HG03064 (cell line): ENCODE results near the gene CPNE8.

Experiments used
- ATAC-seq: cut with Tn5 transposase; IDR thresholded peaks from one replicate; pipeline ENCODE4 v1.9.1; 2021; ENCODE audit warnings: low read depth; ENCODE audit not compliant: unreplicated experiment

Gene CPNE8

GRCh38 chr12:38905480-38906351 lies at the start of gene CPNE8:
Gene CPNE8, minus strand, starts transcription at chr12:38905591. Its CDS starts 57 bp downstream, at chr12:38905534.
- peak; percentile 45 for ATAC-seq

- ATAC-seq: no peak
Measured at GRCh38 chr12:38954238-38954873, 49.0 kb upstream of the CPNE8 start.

- ATAC-seq: no peak
Measured at GRCh38 chr12:38949363-38949762, 44.0 kb upstream of the CPNE8 start.

- ATAC-seq: no peak
Measured at GRCh38 chr12:38934686-38935085, 29.3 kb upstream of the CPNE8 start.

GRCh38 chr12:38934078-38934584 lies 28.7 kb upstream of the CPNE8 start:
- no peak for ATAC-seq

- ATAC-seq: no peak
Measured at GRCh38 chr12:38932320-38932719, 26.9 kb upstream of the CPNE8 start.

GRCh38 chr12:38931461-38931860 lies 26.1 kb upstream of the CPNE8 start:
- no peak for ATAC-seq

- no peak for ATAC-seq
Measured at GRCh38 chr12:38930990-38931389, 25.6 kb upstream of the CPNE8 start.

- no peak for ATAC-seq
Measured at GRCh38 chr12:38926501-38926900, 21.1 kb upstream of the CPNE8 start.

- peak; percentile 92 for ATAC-seq
Measured at GRCh38 chr12:38921025-38921677, 15.8 kb upstream of the CPNE8 start.

GRCh38 chr12:38919191-38919590 lies 13.8 kb upstream of the CPNE8 start:
- no peak for ATAC-seq

GRCh38 chr12:38915429-38916182 lies 10.2 kb upstream of the CPNE8 start:
- ATAC-seq: no peak

GRCh38 chr12:38912116-38912515 lies 6.7 kb upstream of the CPNE8 start:
- ATAC-seq: no peak

GRCh38 chr12:38911611-38912010 lies 6.2 kb upstream of the CPNE8 start:
- ATAC-seq: no peak

- ATAC-seq: no peak
Measured at GRCh38 chr12:38907201-38907923, 2.0 kb upstream of the CPNE8 start.

GRCh38 chr12:38906482-38907200 lies 1.2 kb upstream of the CPNE8 start:
- ATAC-seq: peak; percentile 53

GRCh38 chr12:38904537-38905479 lies 583 bp downstream of the CPNE8 start:
- ATAC-seq: peak; percentile 61

GRCh38 chr12:38903596-38903995 lies 1.8 kb downstream of the CPNE8 start:
- no peak for ATAC-seq
